ENCODE data around the gene FJX1.

GRCh38 chr11:35619116-35619854 is 1.0 kb downstream of the FJX1 start:
- TF ChIP-seq POLR2A (IDR thresholded peaks at IDR 0.05) (no peak), CTCF (IDR thresholded peaks at IDR 0.05) (no peak)

All from Peyer's patch (tissue), 4 donors.